ENCODE data around the gene RIPK4. TPM values are rescaled to one million over a fixed set of nuclear protein-coding genes. Genes with fewer than 3 reads are reported as not detected.

RIPK4 gene
- total and polyA plus RNA-seq, 2 of the 13 experiments (the other 11 are each of a cell fraction or from before 2014, with no cell fraction given) = 3.1 to 4.9 TPM

GRCh38 chr21:41750532-41751151 lies 16.2 kb downstream of the RIPK4 start (continued):
- TF ChIP-seq SKI (IDR thresholded peaks at IDR 0.05; ENCODE audit: partially characterized antibody) (peak; percentile 37), STAG1 (CRISPR knock-in tag; IDR thresholded peaks at IDR 0.05) (peak; percentile 7; the same call in 1 of the 2 replicates), KDM5A (IDR thresholded peaks at IDR 0.05; ENCODE audit: borderline replicate concordance, low read length) (no peak), RBAK (CRISPR knock-in tag; IDR thresholded peaks at IDR 0.05) (no peak), ZBTB7A (CRISPR knock-in tag; IDR thresholded peaks at IDR 0.05) (peak; percentile 65; the same call in 1 of the 2 replicates), E2F5 (CRISPR knock-in tag; conservative IDR thresholded peaks at IDR 0.05) (no peak), ZNF484 (CRISPR knock-in tag; IDR thresholded peaks at IDR 0.05; ENCODE audit: borderline replicate concordance, low read depth) (no peak), ZNF761 (CRISPR knock-in tag; conservative IDR thresholded peaks at IDR 0.05) (no peak), MED1 (CRISPR knock-in tag; IDR thresholded peaks at IDR 0.05) (peak; percentile 71; the same call in 1 of the 2 replicates), THAP8 (CRISPR knock-in tag; IDR thresholded peaks at IDR 0.05; ENCODE audit: borderline replicate concordance) (no peak), SRF (IDR thresholded peaks at IDR 0.05; ENCODE audit: low read depth, low read length) (no peak), ZNF773 (CRISPR knock-in tag; IDR thresholded peaks at IDR 0.05; ENCODE audit: borderline replicate concordance) (no peak), ZNF547 (CRISPR knock-in tag; IDR thresholded peaks at IDR 0.05) (no peak), ZNF263 (CRISPR knock-in tag; IDR thresholded peaks at IDR 0.05) (no peak), ZFAT (CRISPR knock-in tag; conservative IDR thresholded peaks at IDR 0.05) (no peak), ZNF879 (CRISPR knock-in tag; IDR thresholded peaks at IDR 0.05) (no peak), CEBPG (CRISPR knock-in tag; IDR thresholded peaks at IDR 0.05) (peak; percentile 90), YEATS4 (CRISPR knock-in tag; IDR thresholded peaks at IDR 0.05; ENCODE audit: borderline replicate concordance) (no peak)
- TF ChIP-seq, protein P1, sequence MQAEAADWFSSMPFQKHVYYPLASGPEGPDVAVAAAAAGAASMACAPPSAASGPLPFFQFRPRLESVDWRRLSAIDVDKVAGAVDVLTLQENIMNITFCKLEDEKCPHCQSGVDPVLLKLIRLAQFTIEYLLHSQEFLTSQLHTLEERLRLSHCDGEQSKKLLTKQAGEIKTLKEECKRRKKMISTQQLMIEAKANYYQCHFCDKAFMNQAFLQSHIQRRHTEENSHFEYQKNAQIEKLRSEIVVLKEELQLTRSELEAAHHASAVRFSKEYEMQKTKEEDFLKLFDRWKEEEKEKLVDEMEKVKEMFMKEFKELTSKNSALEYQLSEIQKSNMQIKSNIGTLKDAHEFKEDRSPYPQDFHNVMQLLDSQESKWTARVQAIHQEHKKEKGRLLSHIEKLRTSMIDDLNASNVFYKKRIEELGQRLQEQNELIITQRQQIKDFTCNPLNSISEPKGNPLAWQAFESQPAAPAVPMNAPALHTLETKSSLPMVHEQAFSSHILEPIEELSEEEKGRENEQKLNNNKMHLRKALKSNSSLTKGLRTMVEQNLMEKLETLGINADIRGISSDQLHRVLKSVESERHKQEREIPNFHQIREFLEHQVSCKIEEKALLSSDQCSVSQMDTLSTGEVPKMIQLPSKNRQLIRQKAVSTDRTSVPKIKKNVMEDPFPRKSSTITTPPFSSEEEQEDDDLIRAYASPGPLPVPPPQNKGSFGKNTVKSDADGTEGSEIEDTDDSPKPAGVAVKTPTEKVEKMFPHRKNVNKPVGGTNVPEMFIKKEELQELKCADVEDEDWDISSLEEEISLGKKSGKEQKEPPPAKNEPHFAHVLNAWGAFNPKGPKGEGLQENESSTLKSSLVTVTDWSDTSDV (CRISPR knock-in tag; IDR thresholded peaks at IDR 0.05) = no peak
- TF ChIP-seq, protein P2, sequence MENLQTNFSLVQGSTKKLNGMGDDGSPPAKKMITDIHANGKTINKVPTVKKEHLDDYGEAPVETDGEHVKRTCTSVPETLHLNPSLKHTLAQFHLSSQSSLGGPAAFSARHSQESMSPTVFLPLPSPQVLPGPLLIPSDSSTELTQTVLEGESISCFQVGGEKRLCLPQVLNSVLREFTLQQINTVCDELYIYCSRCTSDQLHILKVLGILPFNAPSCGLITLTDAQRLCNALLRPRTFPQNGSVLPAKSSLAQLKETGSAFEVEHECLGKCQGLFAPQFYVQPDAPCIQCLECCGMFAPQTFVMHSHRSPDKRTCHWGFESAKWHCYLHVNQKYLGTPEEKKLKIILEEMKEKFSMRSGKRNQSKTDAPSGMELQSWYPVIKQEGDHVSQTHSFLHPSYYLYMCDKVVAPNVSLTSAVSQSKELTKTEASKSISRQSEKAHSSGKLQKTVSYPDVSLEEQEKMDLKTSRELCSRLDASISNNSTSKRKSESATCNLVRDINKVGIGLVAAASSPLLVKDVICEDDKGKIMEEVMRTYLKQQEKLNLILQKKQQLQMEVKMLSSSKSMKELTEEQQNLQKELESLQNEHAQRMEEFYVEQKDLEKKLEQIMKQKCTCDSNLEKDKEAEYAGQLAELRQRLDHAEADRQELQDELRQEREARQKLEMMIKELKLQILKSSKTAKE (CRISPR knock-in tag; IDR thresholded peaks at IDR 0.05; ENCODE audit: borderline replicate concordance) = peak; percentile 24; the same call in 1 of the 2 replicates
- TF ChIP-seq, protein P3, sequence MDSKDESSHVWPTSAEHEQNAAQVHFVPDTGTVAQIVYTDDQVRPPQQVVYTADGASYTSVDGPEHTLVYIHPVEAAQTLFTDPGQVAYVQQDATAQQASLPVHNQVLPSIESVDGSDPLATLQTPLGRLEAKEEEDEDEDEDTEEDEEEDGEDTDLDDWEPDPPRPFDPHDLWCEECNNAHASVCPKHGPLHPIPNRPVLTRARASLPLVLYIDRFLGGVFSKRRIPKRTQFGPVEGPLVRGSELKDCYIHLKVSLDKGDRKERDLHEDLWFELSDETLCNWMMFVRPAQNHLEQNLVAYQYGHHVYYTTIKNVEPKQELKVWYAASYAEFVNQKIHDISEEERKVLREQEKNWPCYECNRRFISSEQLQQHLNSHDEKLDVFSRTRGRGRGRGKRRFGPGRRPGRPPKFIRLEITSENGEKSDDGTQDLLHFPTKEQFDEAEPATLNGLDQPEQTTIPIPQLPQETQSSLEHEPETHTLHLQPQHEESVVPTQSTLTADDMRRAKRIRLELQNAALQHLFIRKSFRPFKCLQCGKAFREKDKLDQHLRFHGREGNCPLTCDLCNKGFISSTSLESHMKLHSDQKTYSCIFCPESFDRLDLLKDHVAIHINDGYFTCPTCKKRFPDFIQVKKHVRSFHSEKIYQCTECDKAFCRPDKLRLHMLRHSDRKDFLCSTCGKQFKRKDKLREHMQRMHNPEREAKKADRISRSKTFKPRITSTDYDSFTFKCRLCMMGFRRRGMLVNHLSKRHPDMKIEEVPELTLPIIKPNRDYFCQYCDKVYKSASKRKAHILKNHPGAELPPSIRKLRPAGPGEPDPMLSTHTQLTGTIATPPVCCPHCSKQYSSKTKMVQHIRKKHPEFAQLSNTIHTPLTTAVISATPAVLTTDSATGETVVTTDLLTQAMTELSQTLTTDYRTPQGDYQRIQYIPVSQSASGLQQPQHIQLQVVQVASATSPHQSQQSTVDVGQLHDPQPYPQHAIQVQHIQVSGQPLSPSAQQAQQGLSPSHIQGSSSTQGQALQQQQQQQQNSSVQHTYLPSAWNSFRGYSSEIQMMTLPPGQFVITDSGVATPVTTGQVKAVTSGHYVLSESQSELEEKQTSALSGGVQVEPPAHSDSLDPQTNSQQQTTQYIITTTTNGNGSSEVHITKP (CRISPR knock-in tag; IDR thresholded peaks at IDR 0.05; ENCODE audit: low read depth) = no peak
